Panc1 (cell line): Measurements from ENCODE around the gene MAP6D1. TPM values are rescaled to one million over a fixed set of nuclear protein-coding genes. Genes with fewer than 3 reads are reported as not detected.

Experiments used
- ATAC-seq: fragments of 200-7000 bp; cut with Tn5 transposase; 2 replicates; pipeline ENCODE4 v1.9.1; 2020; ENCODE audit warnings: mild to moderate bottlenecking, moderate library complexity
- BruUV-seq: library from RNA; stranded (reverse); fragments of 400-500 nt; replicated peaks from 2 replicates; lab custom pipeline; 2021; lab: Mats Ljungman, UMichigan
- CTCF ChIA-PET: fragments of 300-600 bp; sonication (Branson Sonifier 250); formaldehyde crosslinking; loops from one replicate; lab custom pipeline; 2022; ENCODE audit warnings: antibody characterized with exemption; lab: Charles Lee
- POLR2A ChIA-PET: fragments of 300-600 bp; sonication (Branson Sonifier 250); formaldehyde crosslinking; loops from one replicate; lab custom pipeline; 2022; ENCODE audit warnings: antibody characterized with exemption; lab: Charles Lee
- DNase-seq: peaks from one replicate; pipeline ENCODE4 v3.0.0-alpha.2; 2010; ENCODE audit warnings: low read depth, low spot score
- H3K27ac ChIP-seq: 2 replicates; pipeline ENCODE4 v1.5.1; 2011; ENCODE audit warnings: mild to moderate bottlenecking, low read length, inconsistent platforms
- H3K27me3 ChIP-seq: fragments of 200-500 bp; sonication (Bioruptor generic); 2 replicates; pipeline ENCODE4 v1.6.0; 2014; ENCODE audit warnings: low read length, inconsistent platforms; ENCODE audit not compliant: control insufficient read depth, insufficient read depth
- H3K36me3 ChIP-seq: fragments of 200-500 bp; sonication (Bioruptor generic); 2 replicates; pipeline ENCODE4 v1.5.1; 2014; ENCODE audit warnings: inconsistent platforms, mild to moderate bottlenecking, low read length, moderate library complexity; ENCODE audit not compliant: control insufficient read depth, insufficient read depth
- H3K4me1 ChIP-seq: 2 replicates; pipeline ENCODE4 v1.5.1; 2011; ENCODE audit warnings: inconsistent platforms, mild to moderate bottlenecking, low read length, moderate library complexity; ENCODE audit not compliant: control insufficient read depth, insufficient read depth
- H3K4me3 ChIP-seq, 2 experiments: 2 replicates each; pipeline ENCODE4 v1.5.1; 2011 to 2012; ENCODE audit warnings: low read depth in 2 of 2, low read length in 2 of 2, mild to moderate bottlenecking in 2 of 2, inconsistent platforms in 1 of 2, moderate library complexity in 1 of 2
- H3K9me3 ChIP-seq: fragments of 200-500 bp; sonication (Bioruptor generic); 2 replicates; pipeline ENCODE4 v1.5.1; 2014; ENCODE audit warnings: low read depth, mild to moderate bottlenecking, inconsistent platforms, low read length, moderate library complexity; ENCODE audit not compliant: control insufficient read depth, insufficient read depth
- POLR2AphosphoS5 ChIP-seq: IDR thresholded peaks from 2 replicates; pipeline ENCODE4 v1.6.1; 2012; ENCODE audit warnings: mild to moderate bottlenecking, low read depth, low read length, moderate library complexity
- SIN3A ChIP-seq: IDR thresholded peaks from 2 replicates; pipeline ENCODE4 v1.6.1; 2012; ENCODE audit warnings: low read depth, mild to moderate bottlenecking, low read length, moderate library complexity, borderline replicate concordance; ENCODE audit not compliant: insufficient read depth
- TCF7L2 ChIP-seq: IDR thresholded peaks from 2 replicates; pipeline ENCODE4 v1.6.1; 2011; ENCODE audit warnings: mild to moderate bottlenecking, low read depth, low read length, inconsistent platforms
- in situ Hi-C: cut with HindIII; loops from 2 replicates; pipeline ENCODE4 v1.10.0; 2016; ENCODE audit warnings: low sequenced_read_pairs, low pct_unique_long_range_greater_than_20kb
- intact Hi-C: fragments of 100-400 bp; cut with micrococcal nuclease; formaldehyde crosslinking; loops from one replicate; pipeline ENCODE4 v1.10.0; 2022; ENCODE audit not compliant: unreplicated experiment
- total RNA-seq: library from RNA; stranded (reverse); gene quantifications from one replicate; pipeline ENCODE4 v1.2.1, GENCODE V29; 2021; ENCODE audit not compliant: unreplicated experiment
- TF ChIP-seq, protein P1 (sequence below), 2 experiments: IDR thresholded peaks; 2 replicates each; pipeline ENCODE4 v1.6.1; 2011 to 2012; ENCODE audit warnings: low read depth in 2 of 2, control low read depth in 1 of 2, low read length in 1 of 2, mild to moderate bottlenecking in 1 of 2, moderate library complexity in 1 of 2; ENCODE audit not compliant: insufficient read depth in 1 of 2
- TF ChIP-seq, protein P2 (sequence below): fragments of 450-650 bp; IDR thresholded peaks from 2 replicates; pipeline ENCODE4 v1.5.1; 2017; ENCODE audit warnings: mild to moderate bottlenecking

Gene MAP6D1
- total RNA-seq, 1 experiment from 2014 or later = 7.9 TPM

DNA sequence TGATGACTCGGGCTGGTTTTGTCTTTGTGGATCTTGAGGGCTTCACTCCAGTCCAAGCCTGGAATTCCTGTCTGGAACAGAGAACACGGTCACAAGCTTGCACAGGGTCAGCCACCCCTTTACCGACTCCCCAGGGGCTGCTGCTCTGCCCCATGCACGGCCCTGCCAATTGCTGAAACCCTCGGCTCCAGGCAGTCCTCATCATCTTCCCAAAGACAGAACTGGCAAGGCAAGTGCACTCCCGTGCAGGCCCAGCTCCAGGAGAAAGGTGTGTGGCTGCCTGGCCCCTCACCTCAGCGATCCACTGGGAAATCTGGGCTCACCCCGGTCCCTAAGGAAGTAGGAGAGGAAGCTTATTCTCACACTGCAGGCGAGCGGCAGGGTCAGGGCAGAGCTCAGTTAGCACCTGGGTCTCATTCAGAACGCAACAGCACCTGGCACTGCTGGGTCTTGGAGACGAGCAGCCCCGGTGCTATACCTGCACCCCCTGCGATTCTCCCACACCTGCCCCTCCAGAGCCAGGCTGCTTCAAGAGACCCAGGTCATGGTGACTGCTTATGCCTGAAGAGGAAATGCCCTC lies 7.2 kb downstream of the MAP6D1 start:
- intact Hi-C loops (no loop called here), in situ Hi-C loops (no loop called here)
- Histone ChIP-seq H3K27ac (no peak overlapping the region), H3K4me1 (no peaks in the 10 kb centered on the region), H3K4me3 (no peak overlapping the region), H3K36me3 (no peaks in the 10 kb centered on the region), H3K9me3 (no peaks in the 10 kb centered on the region), H3K27me3 (no peaks in the 10 kb centered on the region)
- ATAC-seq = no peak
- no TSS peak for BruUV-seq
- ChIA-PET POLR2A (no interaction called here), CTCF (interaction anchor here (0.5 kb wide), 1 partner anchor 314 kb away, joined by 3 read pairs; no protein-coding TSS in a partner anchor)
- TF ChIP-seq POLR2AphosphoS5 (no peak), TCF7L2 (no peak)
- no peak for DNase-seq

DNA sequence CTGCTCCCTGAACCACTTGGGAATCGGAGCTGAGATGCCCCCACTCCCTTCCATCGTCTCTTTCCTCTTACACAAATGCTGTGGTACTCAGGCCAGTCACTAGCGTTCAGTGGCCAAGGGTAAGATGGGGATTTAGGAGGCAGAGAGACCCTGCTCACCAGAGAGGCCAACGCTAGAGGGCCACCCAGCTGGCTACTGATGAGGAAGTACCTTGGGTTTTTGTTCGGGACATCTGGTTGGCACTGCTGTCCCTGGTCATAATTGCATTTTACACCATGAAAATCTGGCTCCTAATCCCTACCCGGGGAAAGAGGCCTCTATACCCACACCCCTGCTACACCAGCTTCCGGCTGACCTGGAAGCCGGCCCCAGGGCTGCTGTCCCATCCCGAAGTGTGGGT lies 7.7 kb downstream of the MAP6D1 start:
- Histone ChIP-seq H3K9me3 (no peaks in the 10 kb centered on the region), H3K4me3 (no peak overlapping the region), H3K4me1 (no peaks in the 10 kb centered on the region), H3K36me3 (no peaks in the 10 kb centered on the region), H3K27ac (no peak overlapping the region), H3K27me3 (no peaks in the 10 kb centered on the region)
- intact Hi-C loops (no loop called here), in situ Hi-C loops (no loop called here)
- ChIA-PET CTCF (interaction anchor here (0.6 kb wide), 1 partner anchor 410 kb away, joined by 3 read pairs; no protein-coding TSS in a partner anchor), POLR2A (no interaction called here)
- ATAC-seq (no peak), DNase-seq (no peak)
- TF ChIP-seq TCF7L2 (no peak), SIN3A (no peak), POLR2AphosphoS5 (no peak)
- TF ChIP-seq, protein P1, sequence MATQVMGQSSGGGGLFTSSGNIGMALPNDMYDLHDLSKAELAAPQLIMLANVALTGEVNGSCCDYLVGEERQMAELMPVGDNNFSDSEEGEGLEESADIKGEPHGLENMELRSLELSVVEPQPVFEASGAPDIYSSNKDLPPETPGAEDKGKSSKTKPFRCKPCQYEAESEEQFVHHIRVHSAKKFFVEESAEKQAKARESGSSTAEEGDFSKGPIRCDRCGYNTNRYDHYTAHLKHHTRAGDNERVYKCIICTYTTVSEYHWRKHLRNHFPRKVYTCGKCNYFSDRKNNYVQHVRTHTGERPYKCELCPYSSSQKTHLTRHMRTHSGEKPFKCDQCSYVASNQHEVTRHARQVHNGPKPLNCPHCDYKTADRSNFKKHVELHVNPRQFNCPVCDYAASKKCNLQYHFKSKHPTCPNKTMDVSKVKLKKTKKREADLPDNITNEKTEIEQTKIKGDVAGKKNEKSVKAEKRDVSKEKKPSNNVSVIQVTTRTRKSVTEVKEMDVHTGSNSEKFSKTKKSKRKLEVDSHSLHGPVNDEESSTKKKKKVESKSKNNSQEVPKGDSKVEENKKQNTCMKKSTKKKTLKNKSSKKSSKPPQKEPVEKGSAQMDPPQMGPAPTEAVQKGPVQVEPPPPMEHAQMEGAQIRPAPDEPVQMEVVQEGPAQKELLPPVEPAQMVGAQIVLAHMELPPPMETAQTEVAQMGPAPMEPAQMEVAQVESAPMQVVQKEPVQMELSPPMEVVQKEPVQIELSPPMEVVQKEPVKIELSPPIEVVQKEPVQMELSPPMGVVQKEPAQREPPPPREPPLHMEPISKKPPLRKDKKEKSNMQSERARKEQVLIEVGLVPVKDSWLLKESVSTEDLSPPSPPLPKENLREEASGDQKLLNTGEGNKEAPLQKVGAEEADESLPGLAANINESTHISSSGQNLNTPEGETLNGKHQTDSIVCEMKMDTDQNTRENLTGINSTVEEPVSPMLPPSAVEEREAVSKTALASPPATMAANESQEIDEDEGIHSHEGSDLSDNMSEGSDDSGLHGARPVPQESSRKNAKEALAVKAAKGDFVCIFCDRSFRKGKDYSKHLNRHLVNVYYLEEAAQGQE (IDR thresholded peaks at IDR 0.05; ENCODE audit: insufficient read depth in 1 of 2, low read depth in 2 of 2, low read length in 1 of 2) = no peak
- TF ChIP-seq, protein P2, sequence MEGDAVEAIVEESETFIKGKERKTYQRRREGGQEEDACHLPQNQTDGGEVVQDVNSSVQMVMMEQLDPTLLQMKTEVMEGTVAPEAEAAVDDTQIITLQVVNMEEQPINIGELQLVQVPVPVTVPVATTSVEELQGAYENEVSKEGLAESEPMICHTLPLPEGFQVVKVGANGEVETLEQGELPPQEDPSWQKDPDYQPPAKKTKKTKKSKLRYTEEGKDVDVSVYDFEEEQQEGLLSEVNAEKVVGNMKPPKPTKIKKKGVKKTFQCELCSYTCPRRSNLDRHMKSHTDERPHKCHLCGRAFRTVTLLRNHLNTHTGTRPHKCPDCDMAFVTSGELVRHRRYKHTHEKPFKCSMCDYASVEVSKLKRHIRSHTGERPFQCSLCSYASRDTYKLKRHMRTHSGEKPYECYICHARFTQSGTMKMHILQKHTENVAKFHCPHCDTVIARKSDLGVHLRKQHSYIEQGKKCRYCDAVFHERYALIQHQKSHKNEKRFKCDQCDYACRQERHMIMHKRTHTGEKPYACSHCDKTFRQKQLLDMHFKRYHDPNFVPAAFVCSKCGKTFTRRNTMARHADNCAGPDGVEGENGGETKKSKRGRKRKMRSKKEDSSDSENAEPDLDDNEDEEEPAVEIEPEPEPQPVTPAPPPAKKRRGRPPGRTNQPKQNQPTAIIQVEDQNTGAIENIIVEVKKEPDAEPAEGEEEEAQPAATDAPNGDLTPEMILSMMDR = no peak
- no TSS peak for BruUV-seq
